OCI-LY3 (cell line): ENCODE measurements around the gene TNNI3K.

Experiments
- H2AFZ ChIP-seq: fragments of 200-600, 300-600 bp; shearing (Covaris generic); 2 replicates; pipeline ENCODE4 v1.6.0; 2014; ENCODE audit warnings: antibody characterized with exemption, low read depth, low read length
- H3K27ac ChIP-seq: fragments of 200-600, 300-600 bp; sonication (generic); 2 replicates; pipeline ENCODE4 v1.5.1; 2014; ENCODE audit warnings: mild to moderate bottlenecking, low read length, moderate library complexity, mixed read lengths
- H3K27me3 ChIP-seq: fragments of 200-600, 300-600 bp; sonication (generic); 2 replicates; pipeline ENCODE4 v1.6.1; 2014; ENCODE audit warnings: low read depth, low read length, mixed read lengths
- H3K36me3 ChIP-seq: fragments of 200-600, 300-600 bp; sonication (generic); replicated peaks from 2 replicates; pipeline ENCODE3; 2014; ENCODE audit warnings: low read depth, low read length, mixed read lengths
- H3K4me1 ChIP-seq: fragments of 300-600, 200-600 bp; sonication (generic); 2 replicates; pipeline ENCODE4 v1.6.1; 2014; ENCODE audit warnings: low read length, mixed read lengths
- H3K4me2 ChIP-seq: fragments of 200-600, 300-600 bp; sonication (generic); 2 replicates; pipeline ENCODE4 v1.6.1; 2014; ENCODE audit warnings: low read length, mixed read lengths
- H3K4me3 ChIP-seq: fragments of 300-600, 200-600 bp; sonication (generic); 2 replicates; pipeline ENCODE4 v1.5.1; 2014; ENCODE audit warnings: antibody characterized with exemption, mild to moderate bottlenecking, low read length, moderate library complexity
- H3K79me2 ChIP-seq: fragments of 300-600, 200-600 bp; shearing (Covaris generic); 2 replicates; pipeline ENCODE4 v1.6.1; 2014; ENCODE audit warnings: mild to moderate bottlenecking, low read length, mixed read lengths
- H3K9ac ChIP-seq: fragments of 300-600, 200-600 bp; shearing (Covaris generic); 2 replicates; pipeline ENCODE4 v1.6.0; 2014; ENCODE audit warnings: mild to moderate bottlenecking, low read length, moderate library complexity
- H3K9me3 ChIP-seq: fragments of 200-600, 300-600 bp; shearing (Covaris generic); 2 replicates; pipeline ENCODE4 v1.6.1; 2014; ENCODE audit warnings: low read length, mixed read lengths; ENCODE audit not compliant: insufficient read depth
- H4K20me1 ChIP-seq: fragments of 200-600, 300-600 bp; sonication (generic); 2 replicates; pipeline ENCODE4 v1.6.1; 2016; ENCODE audit warnings: low read length, mixed read lengths; ENCODE audit not compliant: insufficient read depth
- EZH2phosphoT487 ChIP-seq: fragments of 200-600 bp; shearing (Covaris generic); IDR thresholded peaks from 2 replicates; pipeline ENCODE4 v1.6.1; 2018; ENCODE audit warnings: antibody characterized with exemption, mixed run types, low read depth
- TF ChIP-seq, protein P1 (sequence below): fragments of 200-600, 300-600 bp; sonication (generic); IDR thresholded peaks from 2 replicates; pipeline ENCODE4 v1.5.1; 2014; ENCODE audit warnings: antibody characterized with exemption, low read length, low read depth

TNNI3K gene

GRCh38 chr1:74465193-74465681 lies 230.1 kb downstream of the TNNI3K start:
- H4K20me1 ChIP-seq, result no peaks in the 10 kb centered on the region
- peaks cover 29% of the 10 kb centered on the region for H3K4me1 ChIP-seq
- no peak overlapping the region for H3K27ac ChIP-seq
- no peak overlapping the region for H3K4me3 ChIP-seq
- H3K27me3 ChIP-seq, result peaks cover 23% of the 10 kb centered on the region
- H3K9ac ChIP-seq, result no peak overlapping the region
- no peaks in the 10 kb centered on the region for H3K79me2 ChIP-seq
- H3K4me2 ChIP-seq, result no peak overlapping the region
- no peaks in the 10 kb centered on the region for H3K9me3 ChIP-seq
- TF ChIP-seq, protein P1, sequence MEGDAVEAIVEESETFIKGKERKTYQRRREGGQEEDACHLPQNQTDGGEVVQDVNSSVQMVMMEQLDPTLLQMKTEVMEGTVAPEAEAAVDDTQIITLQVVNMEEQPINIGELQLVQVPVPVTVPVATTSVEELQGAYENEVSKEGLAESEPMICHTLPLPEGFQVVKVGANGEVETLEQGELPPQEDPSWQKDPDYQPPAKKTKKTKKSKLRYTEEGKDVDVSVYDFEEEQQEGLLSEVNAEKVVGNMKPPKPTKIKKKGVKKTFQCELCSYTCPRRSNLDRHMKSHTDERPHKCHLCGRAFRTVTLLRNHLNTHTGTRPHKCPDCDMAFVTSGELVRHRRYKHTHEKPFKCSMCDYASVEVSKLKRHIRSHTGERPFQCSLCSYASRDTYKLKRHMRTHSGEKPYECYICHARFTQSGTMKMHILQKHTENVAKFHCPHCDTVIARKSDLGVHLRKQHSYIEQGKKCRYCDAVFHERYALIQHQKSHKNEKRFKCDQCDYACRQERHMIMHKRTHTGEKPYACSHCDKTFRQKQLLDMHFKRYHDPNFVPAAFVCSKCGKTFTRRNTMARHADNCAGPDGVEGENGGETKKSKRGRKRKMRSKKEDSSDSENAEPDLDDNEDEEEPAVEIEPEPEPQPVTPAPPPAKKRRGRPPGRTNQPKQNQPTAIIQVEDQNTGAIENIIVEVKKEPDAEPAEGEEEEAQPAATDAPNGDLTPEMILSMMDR, result no peak
- no peak for TF ChIP-seq EZH2phosphoT487
- H2AFZ ChIP-seq, result no peak overlapping the region
- H3K36me3 ChIP-seq, result no peaks in the 10 kb centered on the region

DNA sequence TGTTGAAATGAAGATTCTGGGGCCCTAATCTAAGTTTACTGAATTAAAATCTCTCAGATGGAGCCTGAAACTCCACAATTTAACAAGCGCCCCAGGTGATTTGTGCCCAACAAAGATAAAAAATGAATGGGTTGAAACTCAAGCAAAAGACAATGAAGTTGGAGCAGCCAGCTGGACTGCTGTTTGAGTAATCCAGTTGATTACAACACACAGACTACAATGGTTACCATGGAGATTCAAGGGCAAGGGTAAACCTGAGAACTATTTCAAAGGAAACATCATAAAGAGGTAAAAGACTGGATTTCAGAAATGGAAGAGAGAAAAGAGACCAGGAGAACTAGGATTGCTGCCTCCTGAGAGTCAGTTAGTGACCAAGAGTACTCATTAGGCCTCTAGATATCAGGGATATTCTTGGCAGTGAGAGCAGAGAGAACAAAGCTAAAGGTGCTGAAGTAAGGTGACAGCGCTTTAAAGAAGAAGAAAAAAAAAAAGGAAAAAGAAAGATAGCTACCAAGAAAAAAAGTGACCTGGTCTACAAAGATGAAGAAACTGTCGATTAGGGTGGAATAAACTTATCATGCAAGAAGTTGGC lies 232.7 kb downstream of the TNNI3K start:
- H3K4me3 ChIP-seq, result no peak overlapping the region
- no peaks in the 10 kb centered on the region for H3K79me2 ChIP-seq
- H3K4me1 ChIP-seq, result peaks cover 15% of the 10 kb centered on the region
- H3K4me2 ChIP-seq, result no peak overlapping the region
- no peaks in the 10 kb centered on the region for H3K9me3 ChIP-seq
- no peak overlapping the region for H3K27ac ChIP-seq
- no peaks in the 10 kb centered on the region for H4K20me1 ChIP-seq
- H3K9ac ChIP-seq, result no peak overlapping the region
- H3K27me3 ChIP-seq, result peaks cover 41% of the 10 kb centered on the region
- no peak overlapping the region for H2AFZ ChIP-seq
- H3K36me3 ChIP-seq, result no peaks in the 10 kb centered on the region
- TF ChIP-seq EZH2phosphoT487, result no peak
- TF ChIP-seq, protein P1, result no peak

GRCh38 chr1:74468982-74469603 lies 233.9 kb downstream of the TNNI3K start:
- Histone ChIP-seq H3K4me3 (no peak overlapping the region), H3K27me3 (peaks cover 41% of the 10 kb centered on the region), H3K36me3 (no peaks in the 10 kb centered on the region), H3K9me3 (no peaks in the 10 kb centered on the region), H3K4me1 (peaks cover 5% of the 10 kb centered on the region), H3K9ac (no peak overlapping the region), H2AFZ (no peak overlapping the region), H3K4me2 (no peak overlapping the region), H3K79me2 (no peaks in the 10 kb centered on the region), H4K20me1 (no peaks in the 10 kb centered on the region), H3K27ac (no peak overlapping the region)
- TF ChIP-seq, protein P1, result peak; percentile 67
- TF ChIP-seq EZH2phosphoT487, result no peak

DNA sequence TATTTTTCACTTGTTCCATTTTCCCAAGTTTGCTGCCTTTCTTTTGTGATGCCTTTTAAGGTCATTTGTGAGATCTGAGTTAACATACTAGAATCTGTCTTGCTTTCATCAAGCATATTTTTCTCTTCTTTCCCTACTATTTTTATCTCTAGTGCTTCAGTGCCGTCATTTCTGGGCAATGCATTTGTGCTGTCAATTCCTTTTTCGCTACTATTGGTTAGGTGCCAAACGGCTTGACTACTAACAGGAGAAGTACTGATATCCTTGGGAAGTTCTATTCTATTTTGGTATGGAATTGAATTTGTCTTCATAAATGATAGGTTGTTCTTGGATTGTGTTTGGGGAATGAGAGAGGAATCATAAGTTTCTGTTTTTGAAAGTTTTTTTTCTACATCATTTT lies 235.1 kb downstream of the TNNI3K start:
- H3K4me1 ChIP-seq, result no peaks in the 10 kb centered on the region
- no peaks in the 10 kb centered on the region for H3K9me3 ChIP-seq
- no peak overlapping the region for H3K4me3 ChIP-seq
- no peaks in the 10 kb centered on the region for H3K79me2 ChIP-seq
- H3K27me3 ChIP-seq, result peaks cover 41% of the 10 kb centered on the region
- H3K4me2 ChIP-seq, result no peak overlapping the region
- no peaks in the 10 kb centered on the region for H3K36me3 ChIP-seq
- no peak overlapping the region for H3K9ac ChIP-seq
- no peak overlapping the region for H3K27ac ChIP-seq
- no peaks in the 10 kb centered on the region for H4K20me1 ChIP-seq
- H2AFZ ChIP-seq, result no peak overlapping the region
- TF ChIP-seq, protein P1, result no peak
- no peak for TF ChIP-seq EZH2phosphoT487
